ENCODE measurements around the gene PRSS48.

DNA sequence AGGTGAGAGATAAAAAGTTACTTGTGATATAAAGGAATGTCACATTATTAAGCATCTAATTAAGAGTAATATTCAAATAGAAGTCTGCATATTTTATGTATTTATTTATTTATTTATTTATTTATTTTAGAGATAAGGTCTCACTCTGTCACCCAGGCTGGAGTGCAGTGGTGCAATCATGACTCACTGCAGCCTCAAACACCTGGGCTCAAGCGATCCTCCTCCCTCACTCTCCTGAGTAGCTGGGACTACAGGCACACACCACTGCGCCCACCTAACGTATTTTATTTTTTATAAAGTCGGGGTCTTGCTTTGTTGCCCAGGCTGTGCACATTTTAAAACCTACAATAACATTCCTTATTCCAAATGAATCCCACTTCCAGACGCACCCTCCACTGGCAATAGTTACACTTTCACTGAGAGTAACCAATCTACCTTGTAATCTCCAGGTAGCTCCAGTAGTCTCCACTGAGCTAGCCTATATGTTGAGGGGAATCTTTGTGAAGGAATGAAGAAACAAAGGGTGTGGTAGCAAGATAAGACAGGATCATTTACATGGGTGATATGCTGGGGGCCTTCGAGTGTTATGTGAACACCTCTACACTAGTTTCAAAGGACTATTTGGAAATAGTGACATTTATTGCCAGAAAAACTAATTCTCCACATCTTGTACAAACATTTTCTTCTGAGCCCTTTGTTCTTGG lies 36.5 kb downstream of the PRSS48 start:
- TF ChIP-seq POLR2A (IDR thresholded peaks at IDR 0.05), result no peak
- TF ChIP-seq, protein P1, sequence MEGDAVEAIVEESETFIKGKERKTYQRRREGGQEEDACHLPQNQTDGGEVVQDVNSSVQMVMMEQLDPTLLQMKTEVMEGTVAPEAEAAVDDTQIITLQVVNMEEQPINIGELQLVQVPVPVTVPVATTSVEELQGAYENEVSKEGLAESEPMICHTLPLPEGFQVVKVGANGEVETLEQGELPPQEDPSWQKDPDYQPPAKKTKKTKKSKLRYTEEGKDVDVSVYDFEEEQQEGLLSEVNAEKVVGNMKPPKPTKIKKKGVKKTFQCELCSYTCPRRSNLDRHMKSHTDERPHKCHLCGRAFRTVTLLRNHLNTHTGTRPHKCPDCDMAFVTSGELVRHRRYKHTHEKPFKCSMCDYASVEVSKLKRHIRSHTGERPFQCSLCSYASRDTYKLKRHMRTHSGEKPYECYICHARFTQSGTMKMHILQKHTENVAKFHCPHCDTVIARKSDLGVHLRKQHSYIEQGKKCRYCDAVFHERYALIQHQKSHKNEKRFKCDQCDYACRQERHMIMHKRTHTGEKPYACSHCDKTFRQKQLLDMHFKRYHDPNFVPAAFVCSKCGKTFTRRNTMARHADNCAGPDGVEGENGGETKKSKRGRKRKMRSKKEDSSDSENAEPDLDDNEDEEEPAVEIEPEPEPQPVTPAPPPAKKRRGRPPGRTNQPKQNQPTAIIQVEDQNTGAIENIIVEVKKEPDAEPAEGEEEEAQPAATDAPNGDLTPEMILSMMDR (IDR thresholded peaks at IDR 0.05), result no peak
